Activated T-cell treated with anti-CD3 and anti-CD28 coated beads, Interleukin-2, amount 50 U/mL, for 24 hours (primary cell): ENCODE data around the gene RAB44.
A peak's percentile ranks its signal among the peaks of the same experiment; 100 is the strongest.

Experiments used
- DNase-seq: peaks from one replicate; pipeline ENCODE4 v3.0.0-alpha.2; 2020
- H3K27ac Mint-ChIP-seq: 2 replicates; pipeline ENCODE4 v1.8.0; 2020; ENCODE audit warnings: mild to moderate bottlenecking, mixed read lengths
- H3K27me3 Mint-ChIP-seq: 2 replicates; pipeline ENCODE4 v1.8.0; 2020; ENCODE audit warnings: mixed read lengths
- H3K36me3 Mint-ChIP-seq: 2 replicates; pipeline ENCODE4 v1.8.0; 2020; ENCODE audit warnings: low read depth, mixed read lengths
- H3K4me1 Mint-ChIP-seq: 2 replicates; pipeline ENCODE4 v1.8.0; 2020; ENCODE audit warnings: low read depth, mixed read lengths
- H3K4me3 Mint-ChIP-seq: 2 replicates; pipeline ENCODE4 v1.8.0; 2020; ENCODE audit warnings: mild to moderate bottlenecking, moderate library complexity, mixed read lengths
- H3K9me3 Mint-ChIP-seq: 2 replicates; pipeline ENCODE4 v1.8.0; 2020; ENCODE audit warnings: mixed read lengths

Gene RAB44

DNA sequence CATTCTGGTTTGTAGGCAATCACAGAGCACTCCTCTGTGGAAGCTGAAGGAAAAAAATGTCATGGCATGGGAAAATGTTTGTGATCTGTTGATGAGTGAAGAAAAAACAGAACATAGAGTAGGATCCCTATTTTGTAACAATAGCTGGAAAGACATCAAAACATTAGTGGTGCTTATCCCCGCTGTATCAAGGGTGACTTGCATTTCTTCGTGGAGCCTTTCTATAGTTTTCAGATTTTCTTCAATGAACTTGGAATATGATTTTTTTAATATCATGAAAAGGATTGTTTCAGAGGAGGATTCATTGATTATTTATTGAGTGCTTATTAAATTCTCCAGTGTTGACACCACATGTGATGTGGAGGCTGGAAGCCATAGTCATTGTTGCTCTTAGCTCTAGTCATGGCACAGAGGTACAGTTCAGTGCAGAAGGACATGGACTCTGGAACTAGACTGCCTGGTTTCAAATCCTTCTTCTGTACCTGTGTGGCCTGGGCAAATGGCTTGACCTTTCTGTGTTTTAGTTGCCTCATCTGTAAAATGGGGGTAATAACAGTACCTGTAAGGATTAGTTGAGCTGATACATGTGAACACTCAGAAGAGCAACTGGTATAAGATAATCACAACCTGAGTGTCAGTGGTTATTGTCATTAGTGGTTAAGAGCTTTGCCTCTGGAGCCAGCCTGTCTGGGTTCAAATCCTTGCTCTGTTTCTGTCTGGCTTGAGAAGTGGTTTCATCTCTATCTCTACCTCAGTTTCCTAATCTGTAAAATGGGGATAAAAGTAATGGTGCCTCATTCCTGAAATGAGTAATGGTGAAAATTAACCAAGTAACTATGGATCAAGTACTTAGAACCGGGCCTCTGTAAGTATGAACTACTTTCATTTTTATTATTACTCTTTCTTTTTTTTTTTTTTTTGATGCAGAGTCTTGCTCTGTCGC, 33.9 kb upstream of the RAB44 start:
- Mint-ChIP-seq H3K27ac (no peak overlapping the region), H3K4me1 (peaks cover 18% of the 10 kb centered on the region), H3K27me3 (peaks cover 20% of the 10 kb centered on the region), H3K4me3 (no peak overlapping the region), H3K36me3 (no peaks in the 10 kb centered on the region), H3K9me3 (no peaks in the 10 kb centered on the region)
- no peak for DNase-seq

GRCh38 chr6:36665180-36665579, 32.4 kb upstream of the RAB44 start:
- H3K9me3 Mint-ChIP-seq = no peaks in the 10 kb centered on the region
- DNase-seq = no peak
- H3K4me3 Mint-ChIP-seq = no peak overlapping the region
- H3K27me3 Mint-ChIP-seq = peaks cover 6% of the 10 kb centered on the region
- no peaks in the 10 kb centered on the region for H3K36me3 Mint-ChIP-seq
- no peak overlapping the region for H3K27ac Mint-ChIP-seq
- peaks cover 18% of the 10 kb centered on the region for H3K4me1 Mint-ChIP-seq

DNA sequence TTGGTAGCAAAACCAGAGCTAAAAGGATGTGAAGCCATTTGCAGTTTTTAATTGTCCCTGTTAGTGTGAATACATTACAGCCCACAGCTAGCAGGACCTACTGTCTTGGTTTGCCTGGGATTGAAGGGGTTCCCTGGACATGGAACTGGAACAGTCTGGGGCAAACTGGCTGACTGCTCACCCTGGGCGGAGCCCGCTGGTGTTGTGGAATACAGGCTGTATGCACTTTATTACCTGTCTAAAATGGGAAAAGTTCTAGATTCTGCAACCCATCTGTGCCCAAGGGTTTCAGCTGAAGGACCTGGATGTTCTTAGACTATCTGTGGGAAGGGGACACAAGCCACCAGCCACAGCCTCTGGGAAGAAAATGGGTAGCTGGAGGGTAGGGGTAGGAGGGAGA, 31.3 kb upstream of the RAB44 start:
- Mint-ChIP-seq H3K9me3 (no peaks in the 10 kb centered on the region), H3K4me1 (peaks cover 18% of the 10 kb centered on the region), H3K27me3 (peaks cover 4% of the 10 kb centered on the region), H3K36me3 (no peaks in the 10 kb centered on the region), H3K4me3 (no peak overlapping the region), H3K27ac (no peak overlapping the region)
- no peak for DNase-seq

GRCh38 chr6:36666826-36667591, 30.6 kb upstream of the RAB44 start:
- no peak for DNase-seq
- H3K27me3 Mint-ChIP-seq = peaks cover 4% of the 10 kb centered on the region

GRCh38 chr6:36668591-36668990, 29.0 kb upstream of the RAB44 start:
- DNase-seq = no peak
- no peaks in the 10 kb centered on the region for H3K36me3 Mint-ChIP-seq
- no peak overlapping the region for H3K4me3 Mint-ChIP-seq
- peaks cover 5% of the 10 kb centered on the region for H3K4me1 Mint-ChIP-seq
- H3K27me3 Mint-ChIP-seq = no peaks in the 10 kb centered on the region
- no peak overlapping the region for H3K27ac Mint-ChIP-seq
- H3K9me3 Mint-ChIP-seq = no peaks in the 10 kb centered on the region

More at GRCh38 chr6:36666826-36667591, 30.6 kb upstream of the RAB44 start:
- Mint-ChIP-seq H3K9me3 (no peaks in the 10 kb centered on the region), H3K4me1 (peaks cover 18% of the 10 kb centered on the region), H3K27ac (no peak overlapping the region), H3K36me3 (no peaks in the 10 kb centered on the region), H3K4me3 (no peak overlapping the region)

DNA sequence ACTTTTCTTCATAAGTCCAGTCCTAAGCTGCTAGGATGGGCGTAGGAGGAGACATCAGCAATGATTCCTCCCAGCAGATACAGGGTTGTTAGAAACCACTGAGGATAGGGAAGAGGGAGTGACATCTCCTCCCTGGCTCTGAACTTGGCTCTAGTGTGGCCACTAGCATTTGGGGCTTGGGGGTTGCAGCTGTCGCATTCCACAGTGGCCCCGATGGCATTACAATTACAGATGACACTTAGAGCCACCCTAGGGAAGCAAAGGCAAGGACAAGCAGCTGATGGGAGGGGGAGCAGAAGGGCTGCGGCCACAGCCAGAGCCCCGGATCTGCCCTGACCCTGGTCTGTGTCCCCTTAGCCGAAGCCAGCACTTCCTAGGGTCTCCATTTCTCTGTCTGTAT, 28.6 kb upstream of the RAB44 start:
- Mint-ChIP-seq H3K36me3 (no peaks in the 10 kb centered on the region), H3K4me1 (peaks cover 3% of the 10 kb centered on the region), H3K27me3 (no peaks in the 10 kb centered on the region), H3K27ac (no peak overlapping the region), H3K9me3 (no peaks in the 10 kb centered on the region), H3K4me3 (no peak overlapping the region)
- no peak for DNase-seq

- Mint-ChIP-seq H3K4me1 (no peaks in the 10 kb centered on the region), H3K36me3 (no peaks in the 10 kb centered on the region), H3K4me3 (no peak overlapping the region), H3K27me3 (no peaks in the 10 kb centered on the region), H3K9me3 (no peaks in the 10 kb centered on the region), H3K27ac (no peak overlapping the region)
- DNase-seq = no peak
Measured at GRCh38 chr6:36670271-36670670, 27.4 kb upstream of the RAB44 start.

- no peak for DNase-seq
- H3K4me1 Mint-ChIP-seq = peaks cover 8% of the 10 kb centered on the region
- H3K27ac Mint-ChIP-seq = no peak overlapping the region
- H3K9me3 Mint-ChIP-seq = no peaks in the 10 kb centered on the region
- H3K36me3 Mint-ChIP-seq = no peaks in the 10 kb centered on the region
- no peaks in the 10 kb centered on the region for H3K27me3 Mint-ChIP-seq
- H3K4me3 Mint-ChIP-seq = no peak overlapping the region
Measured at GRCh38 chr6:36671687-36672375, 25.8 kb upstream of the RAB44 start.

- H3K27me3 Mint-ChIP-seq = peaks cover 14% of the 10 kb centered on the region
- H3K4me1 Mint-ChIP-seq = peaks cover 26% of the 10 kb centered on the region
- DNase-seq = no peak
- H3K36me3 Mint-ChIP-seq = peaks cover 4% of the 10 kb centered on the region
- no peaks in the 10 kb centered on the region for H3K9me3 Mint-ChIP-seq
- H3K4me3 Mint-ChIP-seq = no peak overlapping the region
- no peak overlapping the region for H3K27ac Mint-ChIP-seq
Measured at GRCh38 chr6:36673882-36674281, 23.7 kb upstream of the RAB44 start.

DNA sequence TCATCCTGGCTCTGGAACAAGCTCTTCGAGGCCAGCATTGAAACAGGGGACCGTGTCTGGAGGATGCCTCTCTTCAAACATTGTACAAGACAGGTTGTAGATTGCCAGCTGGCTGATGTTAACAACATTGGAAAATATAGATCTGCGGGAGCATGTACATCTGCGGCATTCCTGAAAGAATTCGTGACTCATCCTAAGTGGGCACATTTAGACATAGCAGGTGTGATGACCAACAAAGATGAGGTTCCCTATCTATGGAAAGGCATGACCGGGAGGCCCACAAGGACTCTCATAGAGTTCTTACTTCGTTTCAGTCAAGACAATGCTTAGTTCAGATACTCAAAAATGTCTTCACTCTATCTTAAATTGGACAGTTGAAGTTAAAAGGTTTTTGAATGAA, 22.7 kb upstream of the RAB44 start:
- peaks cover 15% of the 10 kb centered on the region for H3K27me3 Mint-ChIP-seq
- no peak for DNase-seq
- H3K4me1 Mint-ChIP-seq = peaks cover 29% of the 10 kb centered on the region
- H3K36me3 Mint-ChIP-seq = peaks cover 8% of the 10 kb centered on the region
- no peak overlapping the region for H3K27ac Mint-ChIP-seq
- no peaks in the 10 kb centered on the region for H3K9me3 Mint-ChIP-seq
- no peak overlapping the region for H3K4me3 Mint-ChIP-seq

- Mint-ChIP-seq H3K36me3 (peaks cover 16% of the 10 kb centered on the region), H3K27ac (peak overlapping the region; percentile 7), H3K4me3 (no peak overlapping the region), H3K27me3 (peaks cover 15% of the 10 kb centered on the region), H3K4me1 (peaks cover 38% of the 10 kb centered on the region), H3K9me3 (no peaks in the 10 kb centered on the region)
- DNase-seq = no peak
Measured at GRCh38 chr6:36676141-36677058, 21.2 kb upstream of the RAB44 start.

- H3K4me3 Mint-ChIP-seq = peak overlapping the region; percentile 64
- no peak for DNase-seq
- H3K27me3 Mint-ChIP-seq = peaks cover 15% of the 10 kb centered on the region
- H3K9me3 Mint-ChIP-seq = no peaks in the 10 kb centered on the region
- peaks cover 16% of the 10 kb centered on the region for H3K36me3 Mint-ChIP-seq
- H3K4me1 Mint-ChIP-seq = peaks cover 42% of the 10 kb centered on the region
- H3K27ac Mint-ChIP-seq = peak overlapping the region; percentile 69
Measured at GRCh38 chr6:36677059-36677749, 20.4 kb upstream of the RAB44 start.

GRCh38 chr6:36677753-36678487, 19.7 kb upstream of the RAB44 start:
- Mint-ChIP-seq H3K4me3 (peak overlapping the region; percentile 64), H3K4me1 (peaks cover 50% of the 10 kb centered on the region), H3K9me3 (no peaks in the 10 kb centered on the region), H3K27ac (peak overlapping the region; percentile 69), H3K27me3 (peaks cover 15% of the 10 kb centered on the region), H3K36me3 (peaks cover 18% of the 10 kb centered on the region)
- DNase-seq = no peak
